H1 (cell line): ENCODE measurements around the gene GCLC. TPM values are rescaled to one million over a fixed set of nuclear protein-coding genes. Genes with fewer than 3 reads are reported as not detected.

ENCODE experiments used
- CHD1 ChIP-seq: IDR thresholded peaks from 2 replicates; pipeline ENCODE4 v1.6.1; 2012; ENCODE audit warnings: low read depth, low read length, improper control_type of control experiment
- CHD7 ChIP-seq: fragments of 300-600 bp; sonication (generic); IDR thresholded peaks from 2 replicates; pipeline ENCODE4 v1.7.1; 2012; ENCODE audit warnings: low read length, moderate library complexity, mild to moderate bottlenecking, inconsistent platforms; ENCODE audit not compliant: insufficient replicate concordance
- KDM1A ChIP-seq: fragments of 200-600, 300-600 bp; sonication (generic); IDR thresholded peaks from 2 replicates; pipeline ENCODE4 v1.7.1; 2016; ENCODE audit warnings: mild to moderate bottlenecking, low read length, borderline replicate concordance
- polyA plus RNA-seq, 7 experiments: library from polyadenylated mRNA; depleted of rRNA in 3 of 7; stranded (reverse) in 5 of 7; unstranded in 2 of 7; fragments of >200 nt in 5 of 7; fragments of 200-250 nt in 2 of 7; gene quantifications; 1 replicate in 5 of 7; 2 replicates in 1 of 7; 4 replicates in 1 of 7; pipeline versions ENCODE4 v1.2.1 to v1.2.3, GENCODE V29; 2011 to 2013; ENCODE audit warnings: missing spikeins in 2 of 7, mixed read lengths in 2 of 7
- total RNA-seq: library from RNA; stranded (reverse); fragmentation: NEBNext Ultra II Directional; extraction: Animal tissue kit (Norgen Biotek cat#: 25700); gene quantifications from 2 replicates; pipeline ENCODE4 v1.2.1, GENCODE V29; 2021

GCLC gene
- total and polyA plus RNA-seq, 2 of the 8 experiments (the other 6 are each of a cell fraction or from before 2014, with no cell fraction given) = 15.8 to 54.0 TPM

GRCh38 chr6:53568776-53569616 is 24.1 kb upstream of the GCLC start (continued):
- no peak for TF ChIP-seq CHD7
- TF ChIP-seq KDM1A = no peak
- no peak for TF ChIP-seq CHD1
- TF ChIP-seq, all 59 proteins: peak for 1
